CD14-positive monocyte (primary cell): ENCODE results near the gene NOP53. TPM values are rescaled to one million over a fixed set of nuclear protein-coding genes. Genes with fewer than 3 reads are reported as not detected.
A peak's percentile ranks its signal among the peaks of the same experiment; 100 is the strongest.
"Not testable (repeated sequence)": the region's sequence is repeated elsewhere in the genome, so short reads cannot be mapped to it uniquely, and the experiment has no call there.

Experiments
- DNase-seq, 3 donors: peaks; one replicate each; pipeline ENCODE4 v3.0.0-alpha.2; 2011 to 2022
- H2AFZ ChIP-seq: 2 replicates; pipeline ENCODE4 v1.6.0; 2012; ENCODE audit warnings: mild to moderate bottlenecking, low read depth, low read length, inconsistent platforms; ENCODE audit not compliant: insufficient read depth, poor library complexity, severe bottlenecking
- H3K27ac ChIP-seq, 2 donors: 1 replicate in 1 of 2; 2 replicates in 1 of 2; pipeline ENCODE4 v1.5.1; 2012 to 2013; ENCODE audit warnings: low read length in 2 of 2, control low read depth in 1 of 2, inconsistent platforms in 1 of 2, low read depth in 1 of 2, mild to moderate bottlenecking in 1 of 2
- H3K27me3 ChIP-seq, 2 donors: one replicate each; pipeline versions ENCODE4 v1.6.0 to v1.6.1; 2011 to 2013; ENCODE audit warnings: low read length in 2 of 2; ENCODE audit not compliant: control insufficient read depth in 2 of 2, insufficient read depth in 2 of 2
- H3K36me3 ChIP-seq, 2 donors: replicated peaks in 1 of 2; 1 replicate in 1 of 2; 2 replicates in 1 of 2; pipeline versions ENCODE4 v1.5.1 to v1.6.1; 2012 to 2013; ENCODE audit warnings: low read length in 2 of 2, control low read depth in 1 of 2, inconsistent platforms in 1 of 2, mild to moderate bottlenecking in 1 of 2; ENCODE audit not compliant: insufficient read depth in 2 of 2, control insufficient read depth in 1 of 2
- H3K4me1 ChIP-seq, 2 donors: 1 replicate in 1 of 2; 2 replicates in 1 of 2; pipeline versions ENCODE4 v1.5.1 to v1.6.1; 2012 to 2013; ENCODE audit warnings: low read length in 2 of 2, control low read depth in 1 of 2, inconsistent platforms in 1 of 2, mild to moderate bottlenecking in 1 of 2, moderate library complexity in 1 of 2; ENCODE audit not compliant: insufficient read depth in 2 of 2, control insufficient read depth in 1 of 2
- H3K4me2 ChIP-seq: replicated peaks from 2 replicates; pipeline ENCODE3; 2012; ENCODE audit warnings: low read length, moderate library complexity, mild to moderate bottlenecking; ENCODE audit not compliant: poor library complexity, severe bottlenecking; ENCODE audit errors: extremely low read depth
- H3K4me3 ChIP-seq, 3 experiments: fragments of 200-600 bp in 1 of 3; sonication (generic) in 1 of 3; replicated peaks in 1 of 3; 1 replicate in 2 of 3; 2 replicates in 1 of 3; pipeline ENCODE4 v1.5.1; 2011 to 2013; ENCODE audit warnings: low read length in 3 of 3, mild to moderate bottlenecking in 3 of 3, control low read depth in 2 of 3, low read depth in 2 of 3, inconsistent platforms in 1 of 3, moderate library complexity in 1 of 3
- H3K79me2 ChIP-seq: 2 replicates; pipeline ENCODE4 v1.6.0; 2012; ENCODE audit warnings: mild to moderate bottlenecking, control low read depth, inconsistent platforms, low read length, moderate library complexity; ENCODE audit not compliant: insufficient read depth
- H3K9ac ChIP-seq: 2 replicates; pipeline ENCODE4 v1.6.0; 2017; ENCODE audit warnings: low read length, mild to moderate bottlenecking; ENCODE audit not compliant: insufficient read depth, poor library complexity, severe bottlenecking
- H3K9me3 ChIP-seq, 2 donors: replicated peaks in 1 of 2; 1 replicate in 1 of 2; 2 replicates in 1 of 2; pipeline versions ENCODE4 v1.5.1 to v1.6.1; 2012 to 2013; ENCODE audit warnings: low read length in 2 of 2, control low read depth in 1 of 2; ENCODE audit not compliant: control insufficient read depth in 1 of 2, insufficient read depth in 1 of 2
- H4K20me1 ChIP-seq: 2 replicates; pipeline ENCODE4 v1.6.0; 2012; ENCODE audit warnings: mild to moderate bottlenecking, low read length, control low read depth, moderate library complexity; ENCODE audit not compliant: insufficient read depth
- H3K27ac Mint-ChIP-seq, 7 donors: one replicate each; pipeline ENCODE4 v1.8.0; 2020; ENCODE audit warnings: mild to moderate bottlenecking in 7 of 7, mixed read lengths in 7 of 7, moderate library complexity in 6 of 7, inconsistent platforms in 2 of 7
- H3K27me3 Mint-ChIP-seq, 3 donors: one replicate each; pipeline ENCODE4 v1.8.0; 2021 to 2022; ENCODE audit warnings: low read depth in 3 of 3, mild to moderate bottlenecking in 3 of 3, mixed read lengths in 3 of 3, moderate library complexity in 3 of 3, inconsistent platforms in 1 of 3
- H3K36me3 Mint-ChIP-seq, 2 donors: one replicate each; pipeline ENCODE4 v1.8.0; 2020; ENCODE audit warnings: mixed read lengths in 2 of 2, inconsistent platforms in 1 of 2, mild to moderate bottlenecking in 1 of 2
- H3K4me1 Mint-ChIP-seq: one replicate; pipeline ENCODE4 v1.8.0; 2020; ENCODE audit warnings: mild to moderate bottlenecking, mixed read lengths
- H3K4me3 Mint-ChIP-seq, 2 donors: one replicate each; pipeline ENCODE4 v1.8.0; 2020; ENCODE audit warnings: mild to moderate bottlenecking in 2 of 2, mixed read lengths in 2 of 2, moderate library complexity in 1 of 2
- H3K9me3 Mint-ChIP-seq, 7 donors: one replicate each; pipeline ENCODE4 v1.8.0; 2020 to 2022; ENCODE audit warnings: mixed read lengths in 7 of 7, mild to moderate bottlenecking in 6 of 7, moderate library complexity in 6 of 7, inconsistent platforms in 2 of 7
- WGBS: methylation state at CpG from one replicate; pipeline ENCODE4 v1.1.5; 2013; ENCODE audit warnings: missing lambda C conversion rate; ENCODE audit not compliant: insufficient coverage; 5-methylcytosine and 5-hydroxymethylcytosine counted together
- intact Hi-C, 2 donors: fragments of 100-400 bp; cut with micrococcal nuclease; formaldehyde crosslinking; loops; one replicate each; pipeline versions ENCODE4 v1.15.0 to v1.15.1; 2023
- polyA plus RNA-seq, 3 donors: library from polyadenylated mRNA; depleted of rRNA in 1 of 3; unstranded in 2 of 3; stranded (reverse) in 1 of 3; fragments of 300-500 nt in 2 of 3; fragments of >200 nt in 1 of 3; fragmentation: Illumina TruSeq in 2 of 3; gene quantifications; 1 replicate in 2 of 3; 2 replicates in 1 of 3; pipeline ENCODE4 v1.2.3, GENCODE V29; 2012 to 2021
- TF ChIP-seq, protein P1 (sequence below): fragments of 200-600 bp; IDR thresholded peaks from one replicate; pipeline ENCODE4 v1.8.0; 2022; ENCODE audit warnings: antibody characterized with exemption, mild to moderate bottlenecking

The NOP53 gene
- polyA plus RNA-seq, 3 donors: 47.5 to 193 (median 70.4) TPM

DNA sequence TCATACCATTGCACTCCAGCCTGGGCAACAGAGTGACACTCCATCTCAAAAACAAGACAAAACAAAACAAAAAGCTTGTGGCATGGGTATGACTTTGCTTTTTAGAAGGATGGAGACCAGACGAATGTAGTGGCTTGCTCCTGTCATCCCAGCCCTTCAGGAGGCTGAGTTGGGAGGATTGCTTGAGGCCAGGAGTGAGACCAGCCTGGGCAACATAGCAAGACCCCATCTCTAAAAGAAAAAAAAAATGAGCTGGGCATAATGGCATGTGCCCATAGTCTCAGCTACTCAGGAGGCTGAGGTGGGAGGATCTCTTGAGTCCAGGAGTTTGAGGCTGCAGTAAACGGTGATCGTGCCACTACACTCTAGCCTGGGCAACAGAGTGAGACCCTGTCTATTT is 16.8 kb downstream of the NOP53 start:
- no peaks in the 10 kb centered on the region for H4K20me1 ChIP-seq
- no peaks in the 10 kb centered on the region for H3K79me2 ChIP-seq
- peaks cover 13 to 22% of the 10 kb centered on the region in 2 donors for H3K36me3 ChIP-seq
- WGBS: no CpG with 5 or more reads among the region's 3 CpGs
- H3K27ac Mint-ChIP-seq: peak overlapping the region in 3 of 7 donors; percentile 4 to 64 (median 57)
- no peaks in the 10 kb centered on the region for H3K27me3 ChIP-seq
- no peak overlapping the region for H3K9ac ChIP-seq
- peaks cover 0 to under 1% (median 0%) of the 10 kb centered on the region in 3 donors for H3K27me3 Mint-ChIP-seq
- no peak overlapping the region for H3K4me2 ChIP-seq
- H3K9me3 Mint-ChIP-seq: peaks cover 0 to 8% (median 4%) of the 10 kb centered on the region in 7 donors
- H3K9me3 ChIP-seq: no peaks in the 10 kb centered on the region
- H2AFZ ChIP-seq: no peak overlapping the region
- H3K4me1 ChIP-seq: no peaks in the 10 kb centered on the region
- no peak overlapping the region for H3K4me3 Mint-ChIP-seq
- H3K27ac ChIP-seq: no peak overlapping the region
- no peaks in the 10 kb centered on the region for H3K4me1 Mint-ChIP-seq
- no peak overlapping the region for H3K4me3 ChIP-seq
- H3K36me3 Mint-ChIP-seq: peaks cover 23 to 32% of the 10 kb centered on the region in 2 donors
- no peak for DNase-seq
- intact Hi-C loops: no loop called here
- TF ChIP-seq, protein P1, sequence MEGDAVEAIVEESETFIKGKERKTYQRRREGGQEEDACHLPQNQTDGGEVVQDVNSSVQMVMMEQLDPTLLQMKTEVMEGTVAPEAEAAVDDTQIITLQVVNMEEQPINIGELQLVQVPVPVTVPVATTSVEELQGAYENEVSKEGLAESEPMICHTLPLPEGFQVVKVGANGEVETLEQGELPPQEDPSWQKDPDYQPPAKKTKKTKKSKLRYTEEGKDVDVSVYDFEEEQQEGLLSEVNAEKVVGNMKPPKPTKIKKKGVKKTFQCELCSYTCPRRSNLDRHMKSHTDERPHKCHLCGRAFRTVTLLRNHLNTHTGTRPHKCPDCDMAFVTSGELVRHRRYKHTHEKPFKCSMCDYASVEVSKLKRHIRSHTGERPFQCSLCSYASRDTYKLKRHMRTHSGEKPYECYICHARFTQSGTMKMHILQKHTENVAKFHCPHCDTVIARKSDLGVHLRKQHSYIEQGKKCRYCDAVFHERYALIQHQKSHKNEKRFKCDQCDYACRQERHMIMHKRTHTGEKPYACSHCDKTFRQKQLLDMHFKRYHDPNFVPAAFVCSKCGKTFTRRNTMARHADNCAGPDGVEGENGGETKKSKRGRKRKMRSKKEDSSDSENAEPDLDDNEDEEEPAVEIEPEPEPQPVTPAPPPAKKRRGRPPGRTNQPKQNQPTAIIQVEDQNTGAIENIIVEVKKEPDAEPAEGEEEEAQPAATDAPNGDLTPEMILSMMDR: no peak

DNA sequence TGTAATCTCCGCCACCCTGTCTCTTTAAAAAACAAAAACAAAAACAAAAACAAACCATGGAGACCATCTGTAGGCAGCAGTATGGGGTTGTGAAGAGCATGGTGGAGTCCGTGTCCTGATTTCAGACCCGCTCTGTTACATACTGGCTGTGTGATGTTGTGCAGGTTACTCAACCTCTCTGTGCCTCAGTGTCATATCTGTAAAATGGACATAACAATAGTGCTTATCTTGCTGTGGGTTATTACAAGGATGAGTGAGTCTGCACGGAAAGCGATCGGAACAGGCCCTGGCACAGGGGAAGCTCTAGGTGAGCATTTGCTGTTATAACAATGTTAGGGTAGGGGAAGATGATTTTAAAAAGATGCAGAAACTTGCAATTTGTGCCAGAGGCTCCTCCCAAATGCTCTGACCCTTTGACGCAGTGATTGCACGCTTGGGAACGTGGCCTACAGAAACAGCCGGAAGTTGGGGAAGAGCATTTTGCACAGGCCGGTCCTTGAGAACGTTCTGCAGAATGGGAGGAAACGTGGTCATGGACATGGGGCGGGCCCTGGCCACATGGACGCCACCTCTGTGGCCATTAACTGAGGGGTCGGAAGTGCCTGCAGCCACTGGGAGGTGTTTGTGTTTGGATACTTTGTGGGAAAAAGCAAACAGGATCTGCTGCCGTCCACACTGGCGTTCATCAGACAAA is 17.4 kb downstream of the NOP53 start:
- DNase-seq: no peak
- no peaks in the 10 kb centered on the region for H3K4me1 Mint-ChIP-seq
- H3K9me3 Mint-ChIP-seq: peaks cover 0 to 8% (median 4%) of the 10 kb centered on the region in 7 donors
- H3K4me3 ChIP-seq: no peak overlapping the region
- 93% methylated on average over 14 of the region's 18 CpGs for WGBS
- no peaks in the 10 kb centered on the region for H3K79me2 ChIP-seq
- no peak overlapping the region for H2AFZ ChIP-seq
- H3K27me3 ChIP-seq: no peaks in the 10 kb centered on the region
- H3K36me3 Mint-ChIP-seq: peaks cover 17 to 26% of the 10 kb centered on the region in 2 donors
- no peak overlapping the region for H3K4me3 Mint-ChIP-seq
- no peaks in the 10 kb centered on the region for H3K9me3 ChIP-seq
- H3K9ac ChIP-seq: no peak overlapping the region
- no peak overlapping the region for H3K4me2 ChIP-seq
- TF ChIP-seq, protein P1: no peak
- no peaks in the 10 kb centered on the region for H3K27me3 Mint-ChIP-seq
- peak overlapping the region in 1 of 7 donors; percentile 44 for H3K27ac Mint-ChIP-seq
- H3K36me3 ChIP-seq: peaks cover 7 to 15% of the 10 kb centered on the region in 2 donors
- H3K27ac ChIP-seq: no peak overlapping the region
- no peaks in the 10 kb centered on the region for H3K4me1 ChIP-seq
- intact Hi-C loops: no loop called here
- H4K20me1 ChIP-seq: no peaks in the 10 kb centered on the region

- H3K4me3 ChIP-seq, H3K36me3 ChIP-seq, H3K4me1 Mint-ChIP-seq, H3K79me2 ChIP-seq, intact Hi-C loops, DNase-seq, H3K27ac ChIP-seq, H4K20me1 ChIP-seq, H3K36me3 Mint-ChIP-seq, H3K9me3 Mint-ChIP-seq, H3K4me1 ChIP-seq, H3K27me3 ChIP-seq, H3K27ac Mint-ChIP-seq, H3K9me3 ChIP-seq, H3K4me3 Mint-ChIP-seq, H3K27me3 Mint-ChIP-seq, H3K9ac ChIP-seq, H3K4me2 ChIP-seq, H2AFZ ChIP-seq: not testable (repeated sequence)
- 80% methylated on average over 1 of the region's 3 CpGs for WGBS
These were observed 19.4 kb downstream of the NOP53 start for GRCh38 chr19:47764705-47765104.
